Right cardiac atrium (tissue), 5 donors: Measurements from ENCODE around the gene MON1A. TPM values are rescaled to one million over a fixed set of nuclear protein-coding genes. Genes with fewer than 3 reads are reported as not detected.
"Not testable (repeated sequence)": the region's sequence is repeated elsewhere in the genome, so short reads cannot be mapped to it uniquely, and the experiment has no call there.

Experiments used
- ATAC-seq, 2 donors: fragments of 200-7000 bp; cut with Tn5 transposase; one replicate each; pipeline versions ENCODE4 v1.8.0 to v1.9.1; 2020; ENCODE audit warnings: moderate library complexity in 2 of 2, mild to moderate bottlenecking in 1 of 2
- DNase-seq, 3 donors: peaks; one replicate each; pipeline ENCODE4 v3.0.0-alpha.2; 2020
- H3K27ac ChIP-seq: one replicate; pipeline ENCODE4 v1.5.1; 2013; ENCODE audit warnings: mild to moderate bottlenecking, low read length, control low read depth, moderate library complexity
- H3K27me3 ChIP-seq: one replicate; pipeline ENCODE4 v1.6.1; 2013; ENCODE audit not compliant: control insufficient read depth, insufficient read depth
- H3K4me1 ChIP-seq: one replicate; pipeline ENCODE4 v1.6.1; 2013; ENCODE audit warnings: low read length; ENCODE audit not compliant: control insufficient read depth, insufficient read depth
- H3K4me3 ChIP-seq: one replicate; pipeline ENCODE4 v1.5.1; 2013; ENCODE audit warnings: low read length, control low read depth
- H3K9me3 ChIP-seq: one replicate; pipeline ENCODE4 v1.6.1; 2013; ENCODE audit warnings: low read length; ENCODE audit not compliant: control insufficient read depth
- WGBS: extraction: QIAGEN DNeasy Blood & Tissue Kit; methylation state at CpG from one replicate; pipeline ENCODE4 v1.1.7; 2013; 5-methylcytosine and 5-hydroxymethylcytosine counted together
- intact Hi-C, 4 donors: fragments of 100-400 bp; cut with DNase I; formaldehyde crosslinking; loops; one replicate each; pipeline versions ENCODE4 v1.11.0 to v1.14.0; 2022 to 2023
- polyA plus RNA-seq: library from polyadenylated mRNA; stranded (reverse); fragments of 200-250 nt; gene quantifications from one replicate; pipeline ENCODE4 v1.2.3, GENCODE V29; 2013
- total RNA-seq, 4 donors: library from RNA; stranded (reverse); fragmentation: NEBNext Ultra II Directional; extraction: Animal tissue kit (Norgen Biotek cat#: 25700); gene quantifications; one replicate each; pipeline ENCODE4 v1.2.1, GENCODE V29; 2021
- donor health status: healthy with polysubstance abuse.
- donor health status: DM: no; HTN: yes; CAD: no.
- donor health status: DM: no; HTN: no; CAD: no.
- donor health status: DM: no; HTN: yes; CAD: no; lungs with severe emphysema.
- donor health status: DM: yes; HTN: yes; CAD: no.

Gene MON1A
- total and polyA plus RNA-seq, 5 donors: 7.4 to 9.0 (median 8.2) TPM

- H3K4me1 ChIP-seq, H3K4me3 ChIP-seq, H3K27ac ChIP-seq, H3K9me3 ChIP-seq, H3K27me3 ChIP-seq, DNase-seq, ATAC-seq, intact Hi-C loops: not testable (repeated sequence)
- WGBS: 90% methylated on average over 19 of the region's 19 CpGs
Observed at GRCh38 chr3:49917806-49918590, 11.6 kb downstream of the MON1A start.

- no peak for DNase-seq
- no peak overlapping the region for H3K4me3 ChIP-seq
- intact Hi-C loops: no loop called here
- H3K27ac ChIP-seq: no peak overlapping the region
- H3K9me3 ChIP-seq: no peaks in the 10 kb centered on the region
- 89% methylated on average over 5 of the region's 5 CpGs for WGBS
- no peaks in the 10 kb centered on the region for H3K4me1 ChIP-seq
- peak; percentile 16 to 25 for ATAC-seq
- no peaks in the 10 kb centered on the region for H3K27me3 ChIP-seq
Observed at GRCh38 chr3:49916686-49917085, 12.9 kb downstream of the MON1A start.

DNA sequence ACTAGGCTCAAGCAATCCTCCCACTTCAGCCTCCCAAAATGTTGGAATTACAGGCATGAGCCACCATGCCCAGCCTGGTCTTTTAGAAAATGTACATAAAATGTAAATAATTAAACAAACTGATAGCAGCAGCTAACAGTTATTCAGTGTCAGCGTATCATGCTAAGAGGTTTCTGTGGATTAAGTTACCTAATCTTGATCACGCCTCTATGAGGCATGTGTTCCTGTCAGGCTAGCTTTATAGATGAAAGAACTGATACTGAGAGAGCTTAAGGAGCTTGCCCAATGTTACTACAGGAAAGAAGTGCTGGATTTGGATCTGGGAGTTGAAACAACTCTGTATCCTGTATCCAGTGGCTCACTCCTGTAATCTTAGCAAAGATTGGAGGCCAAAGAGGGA, 14.7 kb downstream of the MON1A start:
- WGBS: 89% methylated on average over 2 of the region's 2 CpGs

GRCh38 chr3:49912881-49913281, 16.7 kb downstream of the MON1A start:
- intact Hi-C loops: no loop called here
- DNase-seq (no peak), ATAC-seq (no peak)
- no peaks in the 10 kb centered on the region for H3K27me3 ChIP-seq
- H3K9me3 ChIP-seq: no peaks in the 10 kb centered on the region
- 90% methylated on average over 4 of the region's 4 CpGs for WGBS
- no peaks in the 10 kb centered on the region for H3K4me1 ChIP-seq
- H3K4me3 ChIP-seq: no peak overlapping the region
- no peak overlapping the region for H3K27ac ChIP-seq

More for the DNA sequence above, 14.7 kb downstream of the MON1A start:
- H3K4me1 ChIP-seq: no peaks in the 10 kb centered on the region
- H3K4me3 ChIP-seq: no peak overlapping the region
- no peaks in the 10 kb centered on the region for H3K27me3 ChIP-seq
- no peak overlapping the region for H3K27ac ChIP-seq
- H3K9me3 ChIP-seq: no peaks in the 10 kb centered on the region
- DNase-seq (no peak), ATAC-seq (no peak)
- intact Hi-C loops: no loop called here

- no peak for DNase-seq
- Histone ChIP-seq H3K4me3 (no peak overlapping the region), H3K27me3 (no peaks in the 10 kb centered on the region), H3K4me1 (no peaks in the 10 kb centered on the region), H3K27ac (no peak overlapping the region), H3K9me3 (no peaks in the 10 kb centered on the region)
- intact Hi-C loops: no loop called here
- no peak for ATAC-seq
- WGBS: 92% methylated on average over 15 of the region's 15 CpGs
Observed at GRCh38 chr3:49911611-49912010, 18.0 kb downstream of the MON1A start.

DNA sequence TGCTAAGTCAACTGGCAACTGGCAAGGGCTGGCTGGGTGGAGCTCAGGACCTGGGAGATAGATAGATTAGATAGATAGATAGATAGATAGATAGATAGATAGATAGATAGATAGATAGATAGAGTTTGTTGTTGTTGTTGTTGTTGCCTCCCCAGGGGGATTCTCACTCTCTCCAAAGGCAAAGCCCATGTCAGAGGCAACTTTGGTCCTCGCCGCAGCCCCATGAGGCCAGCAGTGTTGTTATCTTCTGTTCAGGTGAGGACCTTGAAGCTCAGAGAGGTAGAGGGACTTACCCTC, 18.5 kb downstream of the MON1A start:
- intact Hi-C loops: no loop called here
- Histone ChIP-seq H3K27me3 (no peaks in the 10 kb centered on the region), H3K4me3 (no peak overlapping the region), H3K9me3 (no peaks in the 10 kb centered on the region), H3K27ac (no peak overlapping the region), H3K4me1 (no peaks in the 10 kb centered on the region)
- DNase-seq (no peak), ATAC-seq (no peak)
- 97% methylated on average over 2 of the region's 2 CpGs for WGBS

- H3K27ac ChIP-seq: no peak overlapping the region
Observed at GRCh38 chr3:49910409-49911123, 19.0 kb downstream of the MON1A start.

DNA sequence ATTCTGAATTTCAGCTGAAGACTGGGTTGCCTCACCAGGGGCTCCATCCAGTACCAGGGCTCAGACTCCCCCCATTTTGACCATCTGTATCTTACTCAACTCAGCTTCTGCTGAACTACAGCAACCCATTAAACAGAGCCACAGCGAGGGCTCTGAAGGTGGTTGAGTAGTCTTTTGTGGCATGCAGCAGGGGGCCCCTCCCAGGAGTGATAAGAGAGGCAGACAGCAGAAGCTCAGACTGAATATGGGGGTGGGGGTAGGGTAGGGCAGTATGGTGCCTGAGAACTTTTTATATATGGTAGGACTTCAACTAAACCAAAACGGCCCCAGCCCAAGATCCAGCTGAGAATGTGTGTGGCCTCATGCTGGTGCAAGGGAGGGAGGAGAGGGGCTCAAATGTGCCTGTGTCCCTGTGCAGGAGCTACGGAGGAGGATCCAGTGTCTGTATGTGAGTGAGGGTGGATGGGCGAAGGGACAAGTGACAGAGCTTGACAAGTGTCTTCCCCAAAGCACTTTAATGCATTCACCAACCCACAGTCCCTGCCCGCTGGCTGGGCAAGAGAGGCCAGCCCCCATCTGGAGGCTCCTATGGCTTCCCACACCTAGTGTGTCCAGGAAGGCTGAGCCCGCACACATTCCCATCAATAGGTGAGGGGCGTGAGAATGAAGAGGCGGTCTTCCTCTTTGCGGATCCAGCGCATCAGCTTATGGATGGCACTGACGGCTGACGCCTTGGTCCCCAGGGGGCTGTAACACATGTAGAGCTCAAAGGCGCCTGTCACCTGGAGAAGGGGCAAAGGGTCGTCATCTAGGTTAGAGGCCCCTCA, 21.0 kb downstream of the MON1A start:
- Histone ChIP-seq H3K4me1 (no peaks in the 10 kb centered on the region), H3K27me3 (no peaks in the 10 kb centered on the region), H3K9me3 (no peaks in the 10 kb centered on the region), H3K27ac (no peak overlapping the region), H3K4me3 (no peak overlapping the region)
- DNase-seq: no peak
- ATAC-seq: no peak
- 90% methylated on average over 14 of the region's 14 CpGs for WGBS
- intact Hi-C loops: loop anchor here in 2 of 4 donors (5.0 to 10.0 kb wide), 2 partner anchors 66 to 104 kb away; partner anchors contain the start of gene INKA1 (in 1 of the 2)

More at GRCh38 chr3:49910409-49911123, 19.0 kb downstream of the MON1A start:
- ATAC-seq: no peak
- Histone ChIP-seq H3K4me3 (no peak overlapping the region), H3K9me3 (no peaks in the 10 kb centered on the region), H3K4me1 (no peaks in the 10 kb centered on the region), H3K27me3 (no peaks in the 10 kb centered on the region)
- 73% methylated on average over 48 of the region's 48 CpGs for WGBS
- intact Hi-C loops: no loop called here
- no peak for DNase-seq

DNA sequence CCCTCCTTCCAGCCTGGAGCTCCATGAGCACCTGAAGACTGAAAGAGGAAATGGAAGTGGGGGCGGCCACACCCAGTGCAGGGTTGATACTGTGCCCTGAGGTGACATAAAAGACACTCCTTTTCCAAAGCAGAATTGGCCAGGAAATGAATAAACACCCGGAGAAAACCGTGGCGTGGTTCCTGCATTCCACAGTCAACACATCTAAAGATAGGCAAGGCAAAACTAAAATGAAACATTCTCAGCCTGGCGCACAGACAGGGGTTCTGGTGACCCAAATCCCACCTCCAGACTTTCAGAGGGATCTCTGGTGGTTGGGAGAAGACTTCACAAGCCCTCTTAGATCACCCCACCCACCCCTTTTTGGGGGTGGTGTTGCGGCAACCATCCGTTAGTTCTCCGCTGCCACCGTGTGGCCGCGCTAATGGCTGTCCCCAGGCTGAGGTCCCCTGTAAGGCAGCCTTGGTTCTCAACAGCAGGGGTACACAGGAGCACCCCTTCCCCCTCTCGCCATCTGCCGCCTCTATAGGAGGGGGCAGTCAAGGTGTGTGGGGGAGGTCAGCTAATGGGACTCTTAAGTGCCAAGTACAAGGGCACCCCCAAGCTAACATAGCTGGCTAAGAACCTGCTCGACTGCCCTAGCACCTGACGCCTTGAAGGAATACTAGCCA, 23.4 kb downstream of the MON1A start:
- DNase-seq (peak; percentile 54 to 82 (median 77)), ATAC-seq (peak; percentile 55 to 59)
- no peaks in the 10 kb centered on the region for H3K9me3 ChIP-seq
- no peak overlapping the region for H3K27ac ChIP-seq
- H3K27me3 ChIP-seq: no peaks in the 10 kb centered on the region
- no peak overlapping the region for H3K4me3 ChIP-seq
- H3K4me1 ChIP-seq: no peaks in the 10 kb centered on the region
- 15% methylated on average over 15 of the region's 15 CpGs for WGBS
- intact Hi-C loops: loop anchor here in 3 of 4 donors (2.0 to 10.0 kb wide), 4 partner anchors 64 to 105 kb away; partner anchors contain the start of gene INKA1 (in 1 of the 3)

- not testable (repeated sequence) for H3K27me3 ChIP-seq, ATAC-seq, H3K4me3 ChIP-seq, H3K4me1 ChIP-seq, H3K9me3 ChIP-seq, DNase-seq, H3K27ac ChIP-seq
- intact Hi-C loops: loop anchor here in 2 of 4 donors (5.0 to 10.0 kb wide), 2 partner anchors 100 to 102 kb away; partner anchors contain the start of gene INKA1 (in 2 of the 2)
- 98% methylated on average over 13 of the region's 13 CpGs for WGBS
Observed at GRCh38 chr3:49904448-49904847, 25.2 kb downstream of the MON1A start.
